Muscle layer of duodenum (tissue), 2 donors: ENCODE measurements around the gene IKZF5.

Experiments
- H3K27ac ChIP-seq: one replicate; pipeline ENCODE4 v1.7.0; 2013; ENCODE audit warnings: mild to moderate bottlenecking, low read length
- H3K27me3 ChIP-seq: one replicate; pipeline ENCODE4 v1.7.0; 2013; ENCODE audit warnings: low read depth, mild to moderate bottlenecking, control low read depth, low read length
- H3K36me3 ChIP-seq, 2 donors: one replicate each; pipeline ENCODE4 v1.7.0; 2013; ENCODE audit warnings: low read length in 2 of 2, control low read depth in 1 of 2, mild to moderate bottlenecking in 1 of 2; ENCODE audit not compliant: insufficient read depth in 2 of 2, control insufficient read depth in 1 of 2
- H3K4me1 ChIP-seq, 2 donors: one replicate each; pipeline ENCODE4 v1.7.0; 2013; ENCODE audit warnings: low read length in 2 of 2, mild to moderate bottlenecking in 2 of 2, control low read depth in 1 of 2, moderate library complexity in 1 of 2; ENCODE audit not compliant: insufficient read depth in 2 of 2, control insufficient read depth in 1 of 2
- H3K4me3 ChIP-seq, 2 donors: one replicate each; pipeline ENCODE4 v1.7.0; 2013; ENCODE audit warnings: low read length in 2 of 2, low read depth in 1 of 2, mild to moderate bottlenecking in 1 of 2
- H3K9me3 ChIP-seq, 2 donors: one replicate each; pipeline ENCODE4 v1.7.0; 2013; ENCODE audit warnings: low read length in 2 of 2, control low read depth in 1 of 2, mild to moderate bottlenecking in 1 of 2; ENCODE audit not compliant: control insufficient read depth in 1 of 2
- donor health status: healthy.

IKZF5 gene

DNA sequence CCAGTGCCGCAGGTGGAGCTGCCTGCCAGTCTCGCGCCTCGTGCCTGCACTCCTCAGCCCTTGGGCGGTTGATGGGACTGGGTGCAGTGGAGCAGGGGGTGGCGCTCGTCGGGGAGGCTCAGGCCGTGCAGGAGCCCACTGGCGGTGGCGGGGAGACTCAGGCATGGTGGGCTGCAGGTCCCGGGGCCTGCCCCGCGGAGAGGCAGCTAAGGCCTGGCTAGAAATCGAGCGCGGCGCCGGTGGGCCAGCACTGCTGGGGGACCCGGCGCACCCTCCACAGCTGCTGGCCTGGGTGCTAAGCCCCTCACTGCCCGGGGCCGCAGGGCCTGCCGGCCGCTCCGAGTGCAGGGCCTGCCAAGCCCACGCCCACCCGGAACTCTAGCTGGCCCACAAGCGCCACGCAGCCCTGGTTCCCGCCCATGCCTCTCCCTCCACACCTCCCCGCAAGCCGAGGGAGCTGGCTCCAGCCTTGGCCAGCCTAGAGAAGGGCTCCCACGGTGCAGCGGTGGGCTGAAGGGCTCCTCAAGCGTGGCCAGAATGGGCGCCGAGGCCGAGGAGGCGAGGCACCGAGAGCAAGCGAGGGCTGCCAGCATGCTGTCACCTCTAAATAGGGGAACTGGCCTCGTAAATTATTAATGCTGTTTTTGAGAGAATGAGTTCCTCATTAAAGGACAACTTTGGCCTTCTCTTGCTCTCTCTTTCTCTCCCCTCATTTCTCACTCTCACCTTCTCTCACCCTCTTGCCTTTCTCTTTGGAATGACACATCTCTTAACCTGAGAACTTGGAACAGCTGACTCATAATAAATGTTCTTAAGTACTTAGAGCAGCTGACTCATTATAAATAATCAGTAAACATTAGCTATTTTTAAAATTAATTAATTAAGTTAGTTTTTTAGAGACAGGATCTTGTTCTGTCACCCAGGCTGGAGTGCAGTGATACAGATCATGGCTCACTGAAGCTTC, 5.1 kb upstream of the IKZF5 start:
- Histone ChIP-seq H3K36me3 (no peaks in the 10 kb centered on the region), H3K9me3 (no peaks in the 10 kb centered on the region), H3K27me3 (no peaks in the 10 kb centered on the region), H3K4me3 (no peak overlapping the region), H3K4me1 (peaks cover 0 to 16% of the 10 kb centered on the region in 2 donors), H3K27ac (no peak overlapping the region)

DNA sequence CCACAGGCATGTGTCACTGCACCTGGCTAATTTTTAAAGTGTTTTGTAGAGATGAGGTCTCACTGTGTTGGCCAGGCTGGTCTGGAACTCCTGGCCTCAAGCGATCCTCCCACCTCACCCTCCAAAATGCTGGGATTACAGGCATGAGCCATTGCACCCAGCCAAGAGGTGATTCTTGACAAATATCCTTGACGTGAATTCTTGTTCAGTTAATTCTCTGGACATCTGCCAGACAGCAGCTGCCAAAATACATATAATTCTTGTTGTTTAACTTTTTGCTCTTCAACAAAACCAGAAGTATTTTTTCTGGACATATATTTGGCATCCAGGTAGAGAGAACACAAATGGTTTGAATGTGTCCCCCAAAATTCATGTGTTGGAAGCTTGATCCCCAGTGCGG, 3.4 kb upstream of the IKZF5 start:
- Histone ChIP-seq H3K4me3 (no peak overlapping the region), H3K36me3 (no peaks in the 10 kb centered on the region), H3K4me1 (peaks cover 7 to 23% of the 10 kb centered on the region in 2 donors), H3K27me3 (no peaks in the 10 kb centered on the region), H3K27ac (no peak overlapping the region), H3K9me3 (no peaks in the 10 kb centered on the region)

- no peaks in the 10 kb centered on the region for H3K9me3 ChIP-seq
- H3K4me3 ChIP-seq, result peak overlapping the region; percentile 83 to 87
- peak overlapping the region; percentile 54 for H3K27ac ChIP-seq
- peaks cover 8 to 43% of the 10 kb centered on the region in 2 donors for H3K4me1 ChIP-seq
- H3K36me3 ChIP-seq, result no peaks in the 10 kb centered on the region
- no peaks in the 10 kb centered on the region for H3K27me3 ChIP-seq
Measured at GRCh38 chr10:123009105-123009820, 668 bp upstream of the IKZF5 start.

- Histone ChIP-seq H3K27ac (peak overlapping the region; percentile 68), H3K9me3 (no peaks in the 10 kb centered on the region), H3K4me3 (peak overlapping the region; percentile 83 to 87), H3K27me3 (no peaks in the 10 kb centered on the region), H3K4me1 (peaks cover 8 to 49% of the 10 kb centered on the region in 2 donors), H3K36me3 (no peaks in the 10 kb centered on the region)
Measured at GRCh38 chr10:123007558-123008354, 839 bp downstream of the IKZF5 start.

DNA sequence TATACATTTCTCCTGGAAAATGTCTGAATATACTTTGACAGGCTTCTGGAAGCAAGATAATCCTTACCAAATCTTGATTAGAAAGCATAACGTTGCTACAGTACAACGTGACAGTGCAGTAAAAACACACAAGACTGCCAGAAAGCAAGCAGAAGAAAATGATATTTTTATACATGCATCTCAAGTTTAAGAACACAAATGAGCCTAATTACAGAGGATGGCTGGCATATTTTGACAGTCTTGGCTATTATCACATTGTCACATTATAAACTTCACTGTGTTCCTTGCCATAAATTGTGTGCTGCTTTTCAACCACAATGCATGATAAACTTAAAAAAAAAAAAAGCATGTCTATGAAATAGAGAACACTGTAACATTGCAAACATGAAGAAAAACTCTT, 4.3 kb downstream of the IKZF5 start:
- Histone ChIP-seq H3K27ac (no peak overlapping the region), H3K9me3 (no peaks in the 10 kb centered on the region), H3K4me3 (no peak overlapping the region), H3K27me3 (no peaks in the 10 kb centered on the region), H3K36me3 (no peaks in the 10 kb centered on the region), H3K4me1 (peaks cover 8 to 48% of the 10 kb centered on the region in 2 donors)

GRCh38 chr10:123001370-123001769, 7.2 kb downstream of the IKZF5 start:
- Histone ChIP-seq H3K36me3 (peaks cover 0 to 4% of the 10 kb centered on the region in 2 donors), H3K9me3 (no peaks in the 10 kb centered on the region), H3K27ac (no peak overlapping the region), H3K27me3 (no peaks in the 10 kb centered on the region), H3K4me1 (peaks cover 0 to 36% of the 10 kb centered on the region in 2 donors), H3K4me3 (no peak overlapping the region)

DNA sequence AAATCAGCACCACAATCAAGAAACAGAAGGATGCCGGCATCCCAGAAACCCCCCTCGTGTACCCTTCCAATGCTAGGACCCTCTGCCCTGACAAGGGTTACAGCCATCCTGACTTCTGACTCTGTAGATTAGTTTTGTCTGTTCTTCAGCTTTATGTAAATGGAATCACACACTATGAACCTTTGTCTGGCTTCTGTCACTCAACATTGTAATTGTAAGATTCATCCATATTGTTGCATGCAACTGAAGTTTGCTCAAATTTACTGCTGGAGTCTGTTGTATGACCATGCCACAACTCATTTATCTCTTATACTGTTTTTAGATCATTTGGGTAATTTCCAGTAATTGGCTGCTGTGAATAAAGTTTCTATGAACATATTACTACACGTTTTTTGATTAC, 8.4 kb downstream of the IKZF5 start:
- Histone ChIP-seq H3K4me3 (no peak overlapping the region), H3K9me3 (no peaks in the 10 kb centered on the region), H3K4me1 (peaks cover 0 to 28% of the 10 kb centered on the region in 2 donors), H3K27me3 (no peaks in the 10 kb centered on the region), H3K27ac (no peak overlapping the region), H3K36me3 (peaks cover 3 to 16% of the 10 kb centered on the region in 2 donors)

DNA sequence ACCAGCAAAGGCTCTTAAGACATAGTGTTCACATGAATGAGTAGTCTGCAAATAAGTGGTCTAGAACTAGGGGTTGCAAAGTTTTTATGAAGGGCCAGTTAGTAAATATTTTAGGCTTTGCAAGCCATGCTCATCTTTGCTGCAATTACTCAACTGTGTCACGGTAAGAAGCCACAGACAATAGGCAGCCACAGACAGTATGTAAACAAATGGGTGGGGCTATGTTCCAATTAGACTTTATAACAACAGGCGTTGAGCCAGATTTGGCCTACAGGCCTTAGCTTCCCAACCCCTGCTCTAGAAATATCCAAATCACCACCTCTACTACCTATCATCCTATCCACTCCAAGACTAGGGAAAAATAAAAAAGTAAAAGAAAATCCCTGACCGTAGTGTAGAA, 9.2 kb downstream of the IKZF5 start:
- Histone ChIP-seq H3K27ac (no peak overlapping the region), H3K27me3 (no peaks in the 10 kb centered on the region), H3K4me1 (peaks cover 0 to 23% of the 10 kb centered on the region in 2 donors), H3K9me3 (no peaks in the 10 kb centered on the region), H3K36me3 (peaks cover 9 to 24% of the 10 kb centered on the region in 2 donors), H3K4me3 (no peak overlapping the region)

DNA sequence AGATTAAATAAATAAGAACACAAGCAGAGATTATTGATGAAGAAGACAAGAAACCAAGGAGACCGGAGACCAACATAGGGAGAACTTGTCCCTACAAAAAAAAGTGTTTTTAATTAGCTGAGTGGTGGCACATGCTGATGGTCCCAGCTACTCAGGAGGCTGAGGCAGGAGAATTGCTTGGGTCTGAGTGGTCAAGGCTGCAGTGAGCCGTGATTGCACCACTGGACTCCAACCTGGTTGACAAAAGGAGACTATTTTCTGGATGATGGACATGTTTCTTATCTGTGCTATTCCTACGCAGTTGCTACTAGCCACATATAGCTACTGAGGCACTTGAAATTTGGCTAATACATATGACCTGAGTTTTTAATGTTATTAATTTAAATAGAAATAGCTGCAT, 9.7 kb downstream of the IKZF5 start:
- Histone ChIP-seq H3K9me3 (no peaks in the 10 kb centered on the region), H3K36me3 (peaks cover 13 to 28% of the 10 kb centered on the region in 2 donors), H3K27me3 (no peaks in the 10 kb centered on the region), H3K27ac (no peak overlapping the region), H3K4me1 (peaks cover 0 to 19% of the 10 kb centered on the region in 2 donors), H3K4me3 (no peak overlapping the region)

DNA sequence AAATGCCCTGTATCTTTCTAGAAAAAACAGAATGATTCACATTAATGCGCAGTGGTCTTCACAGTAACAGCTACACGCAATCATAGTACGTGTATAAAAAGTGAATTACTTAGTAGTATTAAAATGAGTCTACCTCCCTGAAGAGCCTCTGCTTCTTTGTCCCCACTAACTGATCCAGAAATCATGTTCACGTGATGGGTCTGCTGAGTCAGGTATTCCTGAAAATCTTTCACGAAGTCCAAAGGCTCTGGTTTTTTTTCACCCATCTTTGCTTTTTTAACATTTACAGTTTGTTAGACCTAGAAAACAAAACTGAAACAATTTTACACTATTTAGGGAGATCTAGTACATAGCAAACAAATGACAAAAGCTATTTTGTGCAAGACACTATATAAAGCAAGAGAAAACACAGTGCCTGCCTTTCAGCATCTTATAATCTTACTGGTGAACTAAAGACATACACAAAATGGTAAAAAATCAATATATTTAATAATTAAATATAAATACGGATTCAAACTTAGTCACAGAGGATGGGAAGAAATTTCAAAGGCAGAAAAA, 10.2 kb downstream of the IKZF5 start:
- Histone ChIP-seq H3K4me1 (peaks cover 0 to 16% of the 10 kb centered on the region in 2 donors), H3K9me3 (no peaks in the 10 kb centered on the region), H3K27ac (no peak overlapping the region), H3K4me3 (no peak overlapping the region), H3K27me3 (no peaks in the 10 kb centered on the region), H3K36me3 (peaks cover 17 to 32% of the 10 kb centered on the region in 2 donors)
